GM18508 (cell line): ENCODE data around the gene FOXO1.
A peak's percentile ranks its signal among the peaks of the same experiment; 100 is the strongest.
"Not testable (repeated sequence)": the region's sequence is repeated elsewhere in the genome, so short reads cannot be mapped to it uniquely, and the experiment has no call there.

Source experiments
- ATAC-seq: cut with Tn5 transposase; IDR thresholded peaks from one replicate; pipeline ENCODE4 v1.9.1; 2021; ENCODE audit warnings: moderate number of reproducible peaks; ENCODE audit not compliant: insufficient read depth, unreplicated experiment

Gene FOXO1

GRCh38 chr13:40666933-40667621 lies 636 bp upstream of the FOXO1 start:
- no peak for ATAC-seq

DNA sequence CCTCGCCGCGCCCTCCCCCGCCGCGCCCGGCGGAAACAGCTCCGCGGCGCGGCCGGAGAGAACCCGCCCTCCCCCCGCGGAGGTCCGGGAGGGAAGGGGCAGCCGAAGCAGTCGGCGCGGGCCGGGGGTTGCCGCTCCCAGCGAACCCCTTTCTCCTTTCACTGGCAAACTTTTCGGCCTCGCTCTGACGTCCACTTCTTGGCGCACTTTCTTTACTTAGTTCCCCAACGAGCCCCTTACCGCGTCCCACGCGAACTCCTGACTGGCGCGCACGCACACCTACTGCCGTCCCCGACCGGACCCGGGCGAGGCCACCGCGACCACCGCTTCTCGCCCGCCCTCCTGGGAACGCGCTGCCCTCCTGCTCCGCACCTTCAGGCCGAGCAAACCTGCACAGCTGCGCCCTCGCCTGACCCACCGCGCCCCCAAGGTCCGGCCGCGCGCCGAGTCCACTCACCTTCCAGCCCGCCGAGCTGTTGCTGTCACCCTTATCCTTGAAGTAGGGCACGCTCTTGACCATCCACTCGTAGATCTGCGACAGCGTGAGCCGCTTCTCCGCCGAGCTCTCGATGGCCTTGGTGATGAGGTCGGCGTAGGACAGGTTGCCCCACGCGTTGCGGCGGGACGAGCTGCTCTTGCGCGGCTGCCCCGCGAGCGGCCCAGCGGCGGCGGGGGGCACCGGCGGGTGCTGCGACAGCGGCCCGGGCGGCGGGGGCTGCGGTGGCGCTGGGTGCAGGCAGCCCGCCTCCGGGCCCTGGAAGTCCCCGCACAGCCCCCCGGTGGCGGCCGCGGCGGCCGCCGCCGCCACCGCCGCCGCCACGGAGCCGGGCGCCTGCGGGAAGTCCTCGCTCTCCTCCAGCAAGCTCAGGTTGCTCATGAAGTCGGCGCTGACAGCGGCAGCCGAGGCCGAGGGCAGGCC lies 1.1 kb downstream of the FOXO1 start:
- no peak for ATAC-seq

DNA sequence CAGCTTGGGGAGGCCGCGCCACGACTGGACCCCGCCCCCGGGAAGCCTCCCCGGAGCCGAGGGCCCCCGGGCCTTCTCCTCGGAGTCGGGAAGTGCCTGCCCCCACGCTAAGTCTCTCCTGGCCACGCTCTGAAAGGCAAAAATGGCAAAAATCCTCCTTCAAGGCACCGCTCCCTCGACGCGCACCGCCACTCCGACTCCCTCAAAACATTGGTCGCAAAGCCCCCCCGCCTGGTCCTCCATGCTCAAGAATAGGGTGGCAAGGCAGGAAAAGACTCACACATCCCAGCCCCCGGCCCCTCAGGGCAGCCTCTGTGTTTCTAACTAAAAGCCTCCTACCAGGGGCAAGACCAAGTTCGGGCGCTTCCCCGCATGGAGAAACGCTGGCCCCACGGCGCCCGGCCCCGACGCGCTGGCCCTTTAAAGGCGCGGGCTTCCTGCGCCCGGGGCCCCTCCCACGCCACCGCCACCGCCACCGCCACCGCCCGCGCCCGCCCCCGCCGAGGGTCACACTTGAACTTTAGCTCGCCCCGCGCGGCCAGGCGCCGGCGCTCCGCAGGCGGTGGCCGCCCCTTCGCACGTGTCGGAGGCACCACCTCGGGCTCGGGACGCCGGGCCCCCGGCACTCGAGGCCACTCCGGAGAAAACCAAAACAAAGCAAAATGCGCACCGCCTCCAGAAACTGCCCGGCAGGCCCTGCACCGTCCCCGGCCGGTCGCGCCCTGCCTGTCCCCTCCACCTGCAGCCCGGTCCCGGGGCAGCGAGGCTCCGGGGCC lies 1.9 kb downstream of the FOXO1 start:
- ATAC-seq = no peak

GRCh38 chr13:40664100-40664349 lies 2.4 kb downstream of the FOXO1 start:
- ATAC-seq = not testable (repeated sequence)

GRCh38 chr13:40662866-40663265 lies 3.6 kb downstream of the FOXO1 start:
- ATAC-seq = peak; percentile 36

DNA sequence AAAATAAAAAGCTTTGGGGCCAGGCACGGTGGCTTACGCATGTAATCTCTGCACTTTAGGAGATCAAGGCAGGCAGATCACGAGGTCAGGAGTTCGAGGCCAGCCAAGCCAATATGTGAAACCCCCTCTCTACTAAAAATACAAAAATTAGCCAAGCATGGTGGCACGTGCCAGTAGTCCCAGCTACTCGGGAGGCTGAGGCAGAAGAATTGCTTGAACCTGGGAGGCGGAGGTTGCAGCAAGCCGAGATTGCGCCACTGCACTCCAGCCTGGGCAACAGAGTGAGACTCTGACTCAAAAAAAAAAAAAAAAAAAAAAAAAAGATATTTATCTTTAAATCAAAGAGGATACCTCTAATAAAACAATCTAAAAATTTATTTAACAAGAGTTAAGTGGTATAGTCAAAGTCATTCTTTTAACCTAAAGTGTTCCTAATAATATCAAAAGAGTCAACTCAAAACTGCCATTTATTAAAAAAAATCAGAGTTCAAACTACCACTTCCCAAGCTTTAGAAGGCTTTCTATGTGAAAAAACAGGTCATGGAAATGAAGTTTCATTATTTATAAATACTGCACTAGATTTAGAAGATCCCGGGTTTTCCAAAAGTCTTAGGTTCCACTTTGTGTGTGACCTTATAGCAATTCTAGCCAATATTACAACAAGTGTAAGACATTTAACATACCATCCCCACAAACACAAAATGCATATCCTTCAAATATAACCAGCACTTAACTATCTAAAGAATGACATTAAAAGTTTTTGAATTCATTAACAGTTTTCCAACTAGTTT lies 4.4 kb downstream of the FOXO1 start:
- no peak for ATAC-seq

- ATAC-seq = no peak
Measured at GRCh38 chr13:40660692-40661091, 5.7 kb downstream of the FOXO1 start.

DNA sequence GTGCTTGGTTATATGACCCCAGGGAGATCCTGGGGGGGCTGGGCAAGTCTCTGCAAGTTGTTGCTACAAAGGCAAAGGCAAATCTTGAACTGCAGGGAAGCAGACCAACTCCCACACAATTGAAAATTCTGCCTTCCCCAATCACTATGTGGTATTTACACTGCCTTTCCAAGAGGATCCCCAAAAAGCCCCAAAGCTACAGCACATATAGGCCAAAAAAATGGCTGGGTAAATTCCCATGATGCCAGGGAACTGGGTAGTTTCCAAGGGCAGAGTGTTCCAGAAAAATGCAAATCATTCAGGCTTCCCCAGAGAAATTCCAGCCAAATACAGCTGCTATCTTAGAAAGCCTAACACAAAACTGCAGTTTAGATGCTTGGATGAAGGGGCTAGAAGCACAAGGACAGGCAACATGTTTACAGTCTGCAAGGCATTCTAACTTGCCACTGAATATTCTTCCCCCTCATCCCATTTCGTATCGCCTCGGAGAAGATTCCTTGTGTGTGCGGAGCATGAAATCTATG lies 6.2 kb downstream of the FOXO1 start:
- ATAC-seq = no peak

DNA sequence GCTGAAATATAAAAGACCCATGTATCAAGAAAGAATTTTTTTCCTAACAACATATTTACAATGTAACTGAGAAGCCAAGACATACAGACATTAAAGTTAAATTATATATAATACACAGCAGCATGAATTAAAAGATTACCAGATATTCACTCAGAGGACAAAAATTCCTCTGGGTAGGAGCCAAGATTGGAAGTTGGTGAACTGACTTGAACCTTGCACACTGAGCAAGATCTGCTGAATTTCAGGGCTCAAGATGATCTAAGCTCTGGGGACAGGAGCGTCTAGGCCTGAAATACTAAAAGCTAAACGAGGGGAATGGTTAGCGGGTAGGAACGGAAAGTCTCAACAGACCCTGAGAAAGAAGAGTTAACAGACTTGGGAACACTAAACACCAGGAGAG lies 8.5 kb downstream of the FOXO1 start:
- no peak for ATAC-seq

DNA sequence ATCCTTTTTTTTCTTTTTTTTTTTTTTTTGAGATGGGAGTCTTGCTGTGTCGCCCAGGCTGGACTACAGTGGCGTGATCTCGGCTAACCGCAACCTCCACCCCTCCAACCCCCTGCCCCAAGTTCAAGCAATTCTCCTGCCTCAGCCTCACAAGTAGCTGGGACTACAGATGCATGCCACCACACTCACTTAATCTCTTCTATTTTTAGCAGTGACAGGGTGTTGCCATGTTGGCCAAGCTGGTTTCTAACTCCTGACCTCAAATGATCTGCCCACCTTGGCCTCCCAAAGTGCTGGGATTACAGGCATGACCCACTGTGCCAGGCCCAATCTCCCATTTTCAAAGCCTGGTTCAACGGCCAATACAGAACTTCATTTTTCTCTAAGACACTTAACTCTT lies 9.1 kb downstream of the FOXO1 start:
- ATAC-seq = no peak

GRCh38 chr13:40656358-40656757 lies 10.1 kb downstream of the FOXO1 start:
- no peak for ATAC-seq

DNA sequence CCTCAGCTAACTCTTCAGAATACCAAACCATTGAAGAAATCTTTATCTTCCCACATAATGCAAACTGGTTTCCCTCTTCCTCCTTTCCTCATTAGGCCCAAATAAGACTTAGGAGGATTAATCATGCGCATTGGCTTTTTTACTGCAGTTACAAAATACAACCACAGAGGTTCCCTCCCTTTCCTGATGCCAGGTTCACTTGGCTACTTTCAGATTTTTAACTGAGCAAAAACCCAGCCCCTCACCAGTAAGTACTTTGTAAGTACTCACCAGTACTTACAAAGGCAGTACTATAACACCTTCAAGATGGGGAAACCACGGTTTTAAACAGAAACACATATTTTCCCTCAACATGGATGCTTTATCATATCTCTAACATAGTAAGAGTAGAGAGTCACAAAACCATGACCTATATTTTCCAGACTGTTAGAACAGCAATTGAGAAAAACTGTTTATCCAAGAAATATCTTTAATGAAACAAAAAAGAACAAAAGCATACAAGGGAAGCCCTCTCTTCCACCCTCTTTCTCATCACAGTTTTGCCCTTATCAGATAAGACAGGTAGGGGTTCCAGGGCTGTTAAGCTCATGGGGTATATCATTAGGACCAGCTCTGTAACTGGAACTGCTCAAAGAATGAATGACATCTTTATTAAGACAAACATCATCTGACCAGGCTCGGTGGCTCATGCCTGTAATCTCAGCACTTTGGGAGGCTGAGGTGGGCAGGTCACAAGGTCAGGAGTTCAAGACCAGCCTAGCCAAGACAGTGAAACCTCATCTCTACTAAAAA lies 12.7 kb downstream of the FOXO1 start:
- ATAC-seq = no peak

DNA sequence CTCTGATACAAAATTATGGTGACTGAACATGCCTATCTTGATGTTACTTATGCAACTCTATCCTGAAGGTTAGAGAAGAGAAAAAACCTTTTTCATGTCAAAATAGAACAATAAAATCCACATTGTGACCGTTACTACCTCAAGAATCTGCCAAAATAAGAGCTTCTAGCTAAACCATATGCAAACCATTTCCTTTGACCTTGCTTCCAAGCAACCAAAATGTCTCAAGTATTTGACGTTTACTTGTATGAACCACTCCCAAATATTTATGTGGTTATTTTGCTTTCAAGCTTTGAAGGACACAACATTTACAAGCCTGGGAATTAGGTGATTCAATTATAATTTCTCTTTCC lies 13.9 kb downstream of the FOXO1 start:
- ATAC-seq = no peak

DNA sequence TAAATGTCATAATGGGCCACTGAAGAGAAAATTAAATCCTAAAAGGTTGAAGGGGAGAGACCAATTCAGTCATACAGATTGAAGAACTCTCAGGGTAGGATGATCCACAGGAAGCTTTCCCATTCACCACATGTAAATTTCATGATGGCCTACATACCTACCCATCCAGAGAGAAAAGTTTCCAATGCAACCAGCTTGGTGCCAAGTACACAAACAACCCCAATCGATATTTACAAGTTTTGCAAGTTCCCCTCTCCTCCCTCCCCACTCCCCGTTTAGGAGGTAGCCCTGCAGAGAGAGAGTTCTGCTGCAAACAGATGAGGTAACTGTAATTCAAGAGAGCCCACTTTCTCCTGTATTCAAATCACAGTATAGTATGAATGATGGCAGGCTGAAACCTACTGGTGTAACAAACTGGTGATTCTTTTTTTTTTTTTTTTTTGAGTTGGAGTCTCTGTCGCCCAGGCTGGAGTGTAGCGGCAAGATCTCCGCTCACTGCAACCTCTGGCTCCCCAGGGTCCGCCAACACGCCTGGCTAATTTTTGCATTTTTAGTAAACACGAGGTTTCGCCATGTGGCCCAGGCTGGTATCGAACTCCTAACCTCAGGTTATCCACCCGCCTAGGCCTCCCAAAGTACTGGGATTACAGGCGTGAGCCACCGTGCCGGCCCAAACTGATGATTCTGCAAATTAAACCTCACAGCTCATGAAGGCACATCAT lies 14.4 kb downstream of the FOXO1 start:
- no peak for ATAC-seq

- ATAC-seq = no peak
Measured at GRCh38 chr13:40648841-40649240, 17.6 kb downstream of the FOXO1 start.

GRCh38 chr13:40648040-40648439 lies 18.4 kb downstream of the FOXO1 start:
- ATAC-seq = no peak

DNA sequence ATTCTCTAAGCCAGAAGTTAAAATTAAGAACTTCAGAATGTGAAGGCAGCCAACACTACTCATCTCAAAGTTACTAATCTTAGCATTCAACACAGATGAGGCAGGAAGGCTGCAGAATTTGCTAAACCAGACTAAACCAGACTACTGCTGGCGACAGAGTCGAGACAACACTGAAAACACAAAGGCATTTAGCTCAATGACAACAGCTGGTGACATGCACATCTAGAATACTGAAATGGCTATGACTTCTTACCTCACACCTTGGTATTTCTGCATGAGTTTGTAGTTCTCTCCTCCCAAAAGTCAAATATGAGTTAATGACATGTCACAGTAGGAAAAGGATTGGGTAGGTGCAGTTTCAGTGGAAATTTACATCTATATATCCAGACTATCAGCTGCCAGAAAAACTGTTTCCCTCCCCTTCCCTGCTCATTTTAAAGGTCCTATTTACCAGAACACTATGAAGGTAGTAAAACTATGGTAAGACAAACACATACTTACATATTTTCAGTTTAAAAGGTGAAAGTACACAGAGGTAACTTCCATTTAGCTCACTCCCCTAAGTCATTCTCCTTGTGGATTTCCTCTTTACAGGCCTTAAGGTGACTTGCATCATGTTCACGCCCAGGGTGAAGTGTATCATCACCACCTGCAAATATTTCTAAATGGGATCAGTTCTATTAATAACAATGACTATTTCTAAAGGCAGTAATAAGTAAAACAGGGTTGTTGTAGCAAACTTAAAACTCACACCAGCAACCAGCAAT lies 21.4 kb downstream of the FOXO1 start:
- ATAC-seq = no peak

DNA sequence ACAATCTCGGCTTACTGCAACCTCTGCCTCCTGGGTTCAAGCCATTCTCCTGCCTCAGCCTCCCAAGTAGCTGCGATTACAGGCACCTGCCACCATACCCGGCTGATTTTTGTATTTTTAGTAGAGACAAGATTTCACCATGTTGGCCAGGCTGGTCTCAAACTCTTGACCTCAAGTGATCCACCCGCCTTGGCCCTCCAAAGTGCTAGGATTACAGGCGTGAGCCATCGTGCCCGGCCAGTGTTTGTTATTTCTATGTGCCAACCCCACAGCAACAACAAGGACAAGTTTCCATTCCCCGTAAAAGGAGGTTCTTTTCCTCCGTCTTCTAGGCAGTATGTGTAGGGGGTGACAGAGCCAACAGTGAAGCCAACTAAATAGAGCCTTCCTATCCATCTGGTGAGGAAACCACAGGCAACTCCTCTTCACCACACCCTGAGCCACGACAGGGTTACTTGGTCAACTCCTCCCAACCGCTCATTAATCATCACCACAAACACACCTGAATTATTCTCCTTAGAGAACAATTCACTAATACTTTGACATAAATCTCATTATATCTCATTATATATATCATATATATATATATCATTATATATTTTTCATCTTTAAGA lies 25.5 kb downstream of the FOXO1 start:
- no peak for ATAC-seq
